ENCODE data around the gene TMEM248. TPM values are rescaled to one million over a fixed set of nuclear protein-coding genes. Genes with fewer than 3 reads are reported as not detected.
A peak's percentile ranks its signal among the peaks of the same experiment; 100 is the strongest.
"Not testable (repeated sequence)": the region's sequence is repeated elsewhere in the genome, so short reads cannot be mapped to it uniquely, and the experiment has no call there.

The TMEM248 gene
- polyA plus RNA-seq, 10 donors, result 49.9 to 64.3 (median 56.9) TPM

DNA sequence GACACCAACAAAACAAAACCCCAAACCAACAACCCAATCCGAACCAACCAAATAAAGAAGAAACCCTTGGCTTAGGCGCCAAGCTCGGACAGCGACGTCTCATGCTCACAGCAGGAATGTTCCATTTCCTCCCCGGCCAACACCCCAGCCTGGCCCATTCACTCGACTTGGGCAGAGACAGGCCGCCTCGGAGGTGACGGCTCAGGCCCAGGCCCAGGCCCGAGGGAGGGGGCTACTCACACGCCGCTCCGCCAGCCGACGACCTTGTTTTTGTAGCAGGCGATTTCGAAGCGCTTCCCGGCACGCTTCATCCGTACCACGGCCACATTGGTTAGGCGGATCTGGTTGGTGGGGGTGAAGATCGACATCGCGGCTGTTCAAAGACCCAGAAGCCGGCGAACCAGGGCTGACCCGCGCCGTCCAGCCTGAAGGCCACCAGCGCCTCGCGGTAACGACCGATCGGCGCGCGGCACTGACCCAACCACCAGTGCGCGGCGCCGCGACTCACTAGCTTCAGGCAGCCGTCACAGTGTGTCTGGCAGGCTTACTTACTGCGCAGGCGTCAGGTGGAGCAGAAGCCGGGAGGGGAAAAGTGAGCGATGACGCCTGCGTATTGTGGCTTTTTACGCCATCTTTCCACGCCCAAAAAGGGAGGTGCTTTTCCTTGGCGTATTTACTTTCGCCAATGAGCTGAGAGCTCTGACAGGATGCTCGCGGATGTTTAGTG, 74.2 kb downstream of the TMEM248 start, which contains the start of gene SBDS:
Gene SBDS, minus strand, starts transcription at position 537 of the 727 bp plus-strand sequence. Its CDS starts 169 bp downstream, at position 368.
- peak; percentile 97 to 99 (median 98) for DNase-seq

DNA sequence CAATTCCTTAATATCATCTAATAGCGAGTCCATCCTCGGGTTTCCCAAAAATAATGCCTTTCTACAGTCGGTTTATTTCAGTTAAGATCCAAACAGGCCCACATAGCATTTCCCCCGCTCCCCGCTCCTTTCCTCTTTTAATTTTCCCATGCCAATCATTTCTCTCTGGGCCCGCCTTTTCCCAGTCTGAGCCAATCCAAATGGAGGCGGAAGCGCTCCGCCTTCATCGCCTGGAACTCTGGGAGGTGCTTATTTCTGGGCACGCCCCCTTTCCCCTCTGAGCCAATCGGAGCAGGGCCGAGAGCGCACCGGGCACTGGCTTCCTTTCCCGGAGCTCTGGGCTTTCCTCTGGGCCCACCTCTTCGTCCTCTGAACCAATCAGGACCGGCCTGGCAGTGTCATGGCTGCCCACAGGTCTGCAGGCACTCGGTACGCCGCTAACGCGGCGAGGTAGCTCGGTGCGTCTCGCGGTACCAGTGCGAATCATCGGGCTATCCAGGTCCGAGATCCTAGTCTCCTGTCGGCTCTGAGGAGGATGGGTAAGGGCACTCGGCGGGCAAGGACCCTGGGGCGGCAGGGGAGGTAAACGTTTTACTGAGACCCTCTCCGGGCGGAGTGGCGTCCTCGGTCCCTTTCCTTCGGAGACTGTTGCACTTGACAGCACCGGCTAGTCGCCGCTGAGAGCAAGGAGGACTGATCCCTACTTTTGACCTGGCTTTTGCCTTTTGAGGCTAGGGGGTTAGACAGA, 75.6 kb downstream of the TMEM248 start, which contains the start of gene TYW1:
Gene TYW1, plus strand, starts transcription at position 390 of the 748 bp plus-strand sequence. Its CDS starts 146 bp downstream, at position 536.
- peak; percentile 98 to 99 (median 99) for DNase-seq

DNA sequence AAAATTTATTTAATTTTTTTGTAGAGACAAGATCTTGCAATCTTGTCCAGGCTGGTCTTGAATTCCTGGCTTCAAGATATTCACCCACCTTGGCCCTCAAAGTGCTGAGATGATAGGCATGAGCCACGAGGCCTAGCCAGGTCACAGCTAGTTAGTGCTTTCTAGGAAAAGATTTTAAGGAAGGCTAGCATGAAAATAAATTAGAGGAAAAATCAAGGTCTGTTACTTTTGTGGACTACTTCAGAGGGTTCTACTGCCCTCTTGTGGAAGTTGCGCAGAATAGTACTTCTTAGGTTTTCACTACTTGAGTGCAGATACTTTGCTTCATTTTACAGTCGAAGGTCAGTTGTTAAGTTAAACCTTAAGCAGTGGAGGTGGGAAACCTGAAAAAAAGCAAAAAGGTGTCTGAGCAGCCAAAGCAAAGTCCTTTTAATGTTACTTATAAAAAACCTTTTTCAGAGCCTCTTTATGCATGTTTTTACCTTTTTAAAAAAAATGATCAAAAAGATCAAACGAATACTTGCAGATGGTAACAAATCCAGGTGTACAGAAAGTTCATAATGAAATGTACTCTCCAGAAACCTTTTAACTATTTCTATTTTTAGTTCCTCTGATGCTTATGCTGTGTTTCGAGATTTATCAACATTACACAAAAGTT, 79.7 kb downstream of the TMEM248 start:
- peak; percentile 7 to 16 (median 9) for DNase-seq

DNA sequence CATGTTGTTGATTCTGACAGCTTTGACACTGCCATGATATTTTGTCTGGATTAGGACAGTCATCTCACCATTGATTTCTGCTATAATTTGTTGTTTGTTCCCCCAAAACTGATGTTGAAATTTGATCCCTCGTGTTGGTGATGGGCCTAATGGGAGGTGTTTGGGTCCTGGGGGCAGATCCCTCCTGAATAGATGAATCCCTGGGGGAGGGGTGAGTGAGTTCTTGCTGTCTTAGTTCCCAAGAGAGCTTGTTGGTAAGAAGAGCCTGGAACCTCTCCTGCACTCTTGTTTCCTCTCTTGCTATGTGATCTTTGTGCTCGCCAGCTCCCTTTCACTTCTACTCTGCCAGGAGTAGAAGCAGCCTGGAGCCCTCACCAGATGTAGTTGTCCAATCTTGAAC, 83.1 kb downstream of the TMEM248 start:
- DNase-seq, result not testable (repeated sequence)

DNA sequence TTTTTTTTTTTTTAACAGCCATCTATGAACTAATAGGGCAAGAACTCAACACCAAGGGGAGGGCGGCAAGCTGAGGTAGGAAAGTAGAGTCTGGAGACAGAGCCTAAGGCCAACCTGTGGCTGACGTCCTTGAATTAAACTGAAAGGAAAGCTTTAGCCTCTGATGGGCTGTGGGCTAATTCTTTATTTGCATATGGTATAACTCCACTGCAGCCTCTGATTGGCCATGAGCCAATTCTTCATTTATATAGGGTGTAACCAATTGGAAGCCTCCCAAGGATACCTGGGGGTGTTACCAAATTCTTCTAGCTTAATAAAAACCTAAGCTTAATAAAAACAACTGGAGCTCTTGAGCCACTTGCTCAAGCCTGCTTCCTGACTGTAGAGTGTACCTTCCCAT, 85.9 kb downstream of the TMEM248 start:
- DNase-seq, result no peak

Other genes with a start within 250 kb of the TMEM248 start
- 10 to 100 TPM; 17.9 to 23.4 (median 20.5) TPM for gene RABGEF1, start 180.5 kb upstream of the TMEM248 start, polyA plus RNA-seq (ENCODE audit: insufficient read length in 10 of 10)
- 100 to 1,000 TPM; 149 to 354 (median 230) TPM for gene SBDS, start 74.4 kb downstream of the TMEM248 start, polyA plus RNA-seq (ENCODE audit: insufficient read length in 10 of 10)
- 10 to 100 TPM; 12.2 to 17.5 (median 15.3) TPM for gene TYW1, start 75.6 kb downstream of the TMEM248 start, polyA plus RNA-seq (ENCODE audit: insufficient read length in 10 of 10)